ENCODE results near the gene MRPL57. TPM values are rescaled to one million over a fixed set of nuclear protein-coding genes. Genes with fewer than 3 reads are reported as not detected.
A peak's percentile ranks its signal among the peaks of the same experiment; 100 is the strongest.
"Not testable (repeated sequence)": the region's sequence is repeated elsewhere in the genome, so short reads cannot be mapped to it uniquely, and the experiment has no call there.

MRPL57 gene
- polyA plus RNA-seq, 1 donor from 2014 or later = 41.1 TPM

GRCh38 chr13:21165606-21166005 lies 10.9 kb upstream of the MRPL57 start:
- not testable (repeated sequence) for H3K36me3 Mint-ChIP-seq, H3K4me1 Mint-ChIP-seq, H3K4me3 Mint-ChIP-seq, H3K27me3 Mint-ChIP-seq, H3K27ac Mint-ChIP-seq, H3K9me3 Mint-ChIP-seq

GRCh38 chr13:21171420-21171819 lies 5.0 kb upstream of the MRPL57 start:
- Mint-ChIP-seq H3K36me3 (peaks cover 2% of the 10 kb centered on the region), H3K9me3 (no peaks in the 10 kb centered on the region), H3K4me3 (no peak overlapping the region), H3K27me3 (no peaks in the 10 kb centered on the region), H3K4me1 (peaks cover 0 to 6% (median 2%) of the 10 kb centered on the region in 3 donors), H3K27ac (no peak overlapping the region)

GRCh38 chr13:21173767-21174166 lies 2.7 kb upstream of the MRPL57 start:
- not testable (repeated sequence) for H3K27me3 Mint-ChIP-seq, H3K36me3 Mint-ChIP-seq, H3K27ac Mint-ChIP-seq, H3K9me3 Mint-ChIP-seq
- peaks cover 5 to 14% (median 11%) of the 10 kb centered on the region in 3 donors for H3K4me1 Mint-ChIP-seq
- peak overlapping the region in 1 of 4 donors; percentile 55 for H3K4me3 Mint-ChIP-seq

- H3K4me1 Mint-ChIP-seq = peaks cover 5 to 14% (median 14%) of the 10 kb centered on the region in 3 donors
- peak overlapping the region; percentile 96 to 97 (median 96) for H3K27ac Mint-ChIP-seq
- H3K36me3 Mint-ChIP-seq = no peaks in the 10 kb centered on the region
- H3K9me3 Mint-ChIP-seq = no peaks in the 10 kb centered on the region
- H3K27me3 Mint-ChIP-seq = no peaks in the 10 kb centered on the region
- H3K4me3 Mint-ChIP-seq = peak overlapping the region; percentile 95 to 99 (median 98)
Observed at GRCh38 chr13:21175656-21176214, 723 bp upstream of the MRPL57 start.

GRCh38 chr13:21176982-21177284 lies 475 bp downstream of the MRPL57 start:
- H3K4me1 Mint-ChIP-seq = peaks cover 5 to 16% (median 14%) of the 10 kb centered on the region in 3 donors

GRCh38 chr13:21181671-21182070 lies 5.2 kb downstream of the MRPL57 start:
- Mint-ChIP-seq H3K9me3 (peaks cover 0 to 2% (median 0%) of the 10 kb centered on the region in 3 donors), H3K27me3 (no peaks in the 10 kb centered on the region), H3K4me3 (no peak overlapping the region), H3K27ac (no peak overlapping the region), H3K36me3 (no peaks in the 10 kb centered on the region), H3K4me1 (peaks cover 5 to 14% (median 9%) of the 10 kb centered on the region in 3 donors)

More at GRCh38 chr13:21176982-21177284, 475 bp downstream of the MRPL57 start:
- H3K4me3 Mint-ChIP-seq = peak overlapping the region; percentile 95 to 99 (median 98)
- no peaks in the 10 kb centered on the region for H3K27me3 Mint-ChIP-seq
- H3K27ac Mint-ChIP-seq = peak overlapping the region; percentile 96 to 97 (median 96)
- H3K36me3 Mint-ChIP-seq = no peaks in the 10 kb centered on the region
- H3K9me3 Mint-ChIP-seq = no peaks in the 10 kb centered on the region

GRCh38 chr13:21186410-21186809 lies 10.0 kb downstream of the MRPL57 start:
- not testable (repeated sequence) for H3K27ac Mint-ChIP-seq, H3K27me3 Mint-ChIP-seq, H3K4me3 Mint-ChIP-seq, H3K9me3 Mint-ChIP-seq, H3K4me1 Mint-ChIP-seq, H3K36me3 Mint-ChIP-seq

GRCh38 chr13:21194756-21195155 lies 18.3 kb downstream of the MRPL57 start:
- not testable (repeated sequence) for H3K27me3 Mint-ChIP-seq, H3K27ac Mint-ChIP-seq, H3K36me3 Mint-ChIP-seq, H3K9me3 Mint-ChIP-seq, H3K4me1 Mint-ChIP-seq, H3K4me3 Mint-ChIP-seq

- H3K4me3 Mint-ChIP-seq, H3K4me1 Mint-ChIP-seq, H3K27ac Mint-ChIP-seq, H3K27me3 Mint-ChIP-seq, H3K36me3 Mint-ChIP-seq: not testable (repeated sequence)
- H3K9me3 Mint-ChIP-seq = peaks cover 4 to 12% (median 11%) of the 10 kb centered on the region in 3 donors
Observed at GRCh38 chr13:21197606-21198225, 21.3 kb downstream of the MRPL57 start.

- H3K27ac Mint-ChIP-seq = not testable (repeated sequence)
Observed at GRCh38 chr13:21198391-21198790, 21.9 kb downstream of the MRPL57 start.

GRCh38 chr13:21201456-21202190 lies 25.2 kb downstream of the MRPL57 start:
- H3K4me3 Mint-ChIP-seq, H3K36me3 Mint-ChIP-seq, H3K27me3 Mint-ChIP-seq, H3K4me1 Mint-ChIP-seq: not testable (repeated sequence)
- Mint-ChIP-seq H3K27ac (peak overlapping the region in 1 of 3 donors; percentile 35), H3K9me3 (peaks cover 4 to 12% (median 11%) of the 10 kb centered on the region in 3 donors)

More at GRCh38 chr13:21198391-21198790, 21.9 kb downstream of the MRPL57 start:
- H3K27me3 Mint-ChIP-seq, H3K4me1 Mint-ChIP-seq, H3K4me3 Mint-ChIP-seq, H3K36me3 Mint-ChIP-seq: not testable (repeated sequence)
- peaks cover 4 to 12% (median 11%) of the 10 kb centered on the region in 3 donors for H3K9me3 Mint-ChIP-seq

- H3K27ac Mint-ChIP-seq = no peak overlapping the region
- H3K4me1 Mint-ChIP-seq = peaks cover 0 to 2% (median 0%) of the 10 kb centered on the region in 3 donors
- peaks cover 2% of the 10 kb centered on the region for H3K36me3 Mint-ChIP-seq
- H3K4me3 Mint-ChIP-seq = no peak overlapping the region
- peaks cover 3% of the 10 kb centered on the region for H3K27me3 Mint-ChIP-seq
- H3K9me3 Mint-ChIP-seq = peaks cover 4 to 12% (median 11%) of the 10 kb centered on the region in 3 donors
Observed at GRCh38 chr13:21202767-21203531, 26.5 kb downstream of the MRPL57 start.

GRCh38 chr13:21208652-21209154 lies 32.2 kb downstream of the MRPL57 start:
- H3K36me3 Mint-ChIP-seq = no peaks in the 10 kb centered on the region
- H3K4me1 Mint-ChIP-seq = no peaks in the 10 kb centered on the region
- peaks cover 13% of the 10 kb centered on the region for H3K27me3 Mint-ChIP-seq
- H3K9me3 Mint-ChIP-seq = peaks cover 5 to 7% (median 7%) of the 10 kb centered on the region in 3 donors
- no peak overlapping the region for H3K4me3 Mint-ChIP-seq
- no peak overlapping the region for H3K27ac Mint-ChIP-seq

- Mint-ChIP-seq H3K27me3 (peaks cover 24% of the 10 kb centered on the region), H3K4me1 (no peaks in the 10 kb centered on the region), H3K27ac (no peak overlapping the region), H3K4me3 (no peak overlapping the region), H3K36me3 (peaks cover 3% of the 10 kb centered on the region), H3K9me3 (peaks cover 5 to 7% (median 7%) of the 10 kb centered on the region in 3 donors)
Observed at GRCh38 chr13:21212138-21212775, 35.8 kb downstream of the MRPL57 start.

Measured in IgD-negative memory B cell (primary cell).